Endometrial microvascular endothelial cells (primary cell): ENCODE measurements around the gene C10orf67. TPM values are rescaled to one million over a fixed set of nuclear protein-coding genes. Genes with fewer than 3 reads are reported as not detected.

ENCODE experiments used
- in situ Hi-C: cut with HindIII; loops from 2 replicates; pipeline ENCODE4 v1.10.0; 2017; ENCODE audit warnings: low sequenced_read_pairs, low pct_unique_long_range_greater_than_20kb; ENCODE audit errors: inconsistent ontology term
- total RNA-seq: library from RNA; depleted of rRNA; stranded (reverse); fragments of >200 nt; gene quantifications from one replicate; pipeline ENCODE4 v1.2.3, GENCODE V29; 2015; ENCODE audit errors: inconsistent ontology term

C10orf67 gene
- total RNA-seq, 1 donor from 2014 or later = not detected

- in situ Hi-C loops = no loop called here
Measured at GRCh38 chr10:23155169-23155568, 189.4 kb downstream of the C10orf67 start.

Other genes starting within 250 kb of the C10orf67 start
- gene MSRB2, start 249.2 kb downstream of the C10orf67 start, total RNA-seq = 24.0 TPM
- not detected for gene PTF1A, start 152.5 kb downstream of the C10orf67 start, total RNA-seq
- 2.0 TPM for gene OTUD1, start 94.3 kb upstream of the C10orf67 start, total RNA-seq